ENCODE measurements around the gene MVB12A. TPM values are rescaled to one million over a fixed set of nuclear protein-coding genes. Genes with fewer than 3 reads are reported as not detected.

The MVB12A gene
- total and polyA plus RNA-seq, 9 of the 15 experiments (the other 6 are each of a cell fraction or from before 2014, with no cell fraction given), result 1.2 to 46.2 (median 22.4) TPM

DNA sequence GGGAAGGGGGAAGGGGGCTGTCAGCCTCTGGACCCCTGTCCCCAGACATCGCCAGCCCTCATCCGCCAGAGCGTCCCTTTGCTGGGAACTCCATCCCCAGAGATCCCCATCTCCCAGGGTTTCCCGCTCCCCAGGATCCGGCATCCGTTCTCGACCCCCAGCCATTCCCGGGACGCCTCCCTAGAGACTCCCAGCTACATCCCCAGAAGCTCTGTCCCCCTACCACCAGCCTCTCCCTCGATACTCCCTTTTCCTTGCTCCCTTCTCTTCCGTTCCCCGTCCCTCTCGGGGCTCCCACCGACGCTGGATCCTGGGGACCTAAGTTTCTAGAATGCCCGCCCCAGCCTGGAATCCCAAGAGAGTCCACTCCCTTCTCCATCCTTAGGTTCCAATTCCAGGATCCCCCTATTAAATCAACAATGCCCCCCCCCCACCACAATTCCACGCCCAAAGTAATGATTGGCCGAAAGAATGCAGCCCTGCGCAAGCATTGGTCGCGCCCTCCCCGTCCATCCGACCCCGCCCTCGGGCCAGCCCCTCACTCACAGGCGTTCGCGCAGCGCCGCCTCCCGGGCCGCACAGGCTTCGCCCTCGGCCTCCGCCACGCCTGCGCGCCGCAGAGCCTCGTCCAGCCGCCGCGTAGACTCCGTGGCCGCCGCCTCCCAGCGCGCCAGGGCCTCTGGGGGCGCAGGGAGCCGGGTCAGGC lies 29.0 kb upstream of the MVB12A start (continued):
- no peak for TF ChIP-seq NR2F6 (CRISPR knock-in tag; IDR thresholded peaks at IDR 0.05)
- TF ChIP-seq, protein P1, sequence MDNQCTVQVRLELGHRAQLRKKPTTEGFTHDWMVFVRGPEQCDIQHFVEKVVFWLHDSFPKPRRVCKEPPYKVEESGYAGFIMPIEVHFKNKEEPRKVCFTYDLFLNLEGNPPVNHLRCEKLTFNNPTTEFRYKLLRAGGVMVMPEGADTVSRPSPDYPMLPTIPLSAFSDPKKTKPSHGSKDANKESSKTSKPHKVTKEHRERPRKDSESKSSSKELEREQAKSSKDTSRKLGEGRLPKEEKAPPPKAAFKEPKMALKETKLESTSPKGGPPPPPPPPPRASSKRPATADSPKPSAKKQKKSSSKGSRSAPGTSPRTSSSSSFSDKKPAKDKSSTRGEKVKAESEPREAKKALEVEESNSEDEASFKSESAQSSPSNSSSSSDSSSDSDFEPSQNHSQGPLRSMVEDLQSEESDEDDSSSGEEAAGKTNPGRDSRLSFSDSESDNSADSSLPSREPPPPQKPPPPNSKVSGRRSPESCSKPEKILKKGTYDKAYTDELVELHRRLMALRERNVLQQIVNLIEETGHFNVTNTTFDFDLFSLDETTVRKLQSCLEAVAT (IDR thresholded peaks at IDR 0.05), result peak in 1 of 2 experiments; percentile 42; a peak in 1 of 4 replicates
- peak; percentile 62; the same call in 1 of the 2 replicates for TF ChIP-seq CREB1 (IDR thresholded peaks at IDR 0.05)
- peak; percentile 74 for TF ChIP-seq CREB1 (CRISPR knock-in tag; IDR thresholded peaks at IDR 0.05)
- 0 out of 2 replicates have a peak, but pooled peaks have one; percentile 22 for TF ChIP-seq SAFB (IDR thresholded peaks at IDR 0.05; ENCODE audit: borderline replicate concordance, low read depth, low read length)
- no peak for TF ChIP-seq ZNF436 (CRISPR knock-in tag; IDR thresholded peaks at IDR 0.05)
- TF ChIP-seq KDM4B (IDR thresholded peaks at IDR 0.05; ENCODE audit: borderline replicate concordance in 2 of 2, low read depth in 1 of 2), result no peak
- TF ChIP-seq RBM22 (IDR thresholded peaks at IDR 0.05; ENCODE audit: low read depth, low read length, poor library complexity, severe bottlenecking), result peak; percentile 31
- peak in 1 of 2 experiments; percentile 35; a peak in 1 of 4 replicates for TF ChIP-seq NONO (IDR thresholded peaks at IDR 0.05; ENCODE audit: low read depth in 2 of 2, low read length in 1 of 2)
- TF ChIP-seq, protein P2, sequence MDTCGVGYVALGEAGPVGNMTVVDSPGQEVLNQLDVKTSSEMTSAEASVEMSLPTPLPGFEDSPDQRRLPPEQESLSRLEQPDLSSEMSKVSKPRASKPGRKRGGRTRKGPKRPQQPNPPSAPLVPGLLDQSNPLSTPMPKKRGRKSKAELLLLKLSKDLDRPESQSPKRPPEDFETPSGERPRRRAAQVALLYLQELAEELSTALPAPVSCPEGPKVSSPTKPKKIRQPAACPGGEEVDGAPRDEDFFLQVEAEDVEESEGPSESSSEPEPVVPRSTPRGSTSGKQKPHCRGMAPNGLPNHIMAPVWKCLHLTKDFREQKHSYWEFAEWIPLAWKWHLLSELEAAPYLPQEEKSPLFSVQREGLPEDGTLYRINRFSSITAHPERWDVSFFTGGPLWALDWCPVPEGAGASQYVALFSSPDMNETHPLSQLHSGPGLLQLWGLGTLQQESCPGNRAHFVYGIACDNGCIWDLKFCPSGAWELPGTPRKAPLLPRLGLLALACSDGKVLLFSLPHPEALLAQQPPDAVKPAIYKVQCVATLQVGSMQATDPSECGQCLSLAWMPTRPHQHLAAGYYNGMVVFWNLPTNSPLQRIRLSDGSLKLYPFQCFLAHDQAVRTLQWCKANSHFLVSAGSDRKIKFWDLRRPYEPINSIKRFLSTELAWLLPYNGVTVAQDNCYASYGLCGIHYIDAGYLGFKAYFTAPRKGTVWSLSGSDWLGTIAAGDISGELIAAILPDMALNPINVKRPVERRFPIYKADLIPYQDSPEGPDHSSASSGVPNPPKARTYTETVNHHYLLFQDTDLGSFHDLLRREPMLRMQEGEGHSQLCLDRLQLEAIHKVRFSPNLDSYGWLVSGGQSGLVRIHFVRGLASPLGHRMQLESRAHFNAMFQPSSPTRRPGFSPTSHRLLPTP (IDR thresholded peaks at IDR 0.05; ENCODE audit: borderline replicate concordance, extremely low read depth, insufficient read length), result no peak
- 0 out of 2 replicates have a peak, but pooled peaks have one; percentile 66 for TF ChIP-seq OTX1 (CRISPR knock-in tag; IDR thresholded peaks at IDR 0.05)
- TF ChIP-seq, protein P3, sequence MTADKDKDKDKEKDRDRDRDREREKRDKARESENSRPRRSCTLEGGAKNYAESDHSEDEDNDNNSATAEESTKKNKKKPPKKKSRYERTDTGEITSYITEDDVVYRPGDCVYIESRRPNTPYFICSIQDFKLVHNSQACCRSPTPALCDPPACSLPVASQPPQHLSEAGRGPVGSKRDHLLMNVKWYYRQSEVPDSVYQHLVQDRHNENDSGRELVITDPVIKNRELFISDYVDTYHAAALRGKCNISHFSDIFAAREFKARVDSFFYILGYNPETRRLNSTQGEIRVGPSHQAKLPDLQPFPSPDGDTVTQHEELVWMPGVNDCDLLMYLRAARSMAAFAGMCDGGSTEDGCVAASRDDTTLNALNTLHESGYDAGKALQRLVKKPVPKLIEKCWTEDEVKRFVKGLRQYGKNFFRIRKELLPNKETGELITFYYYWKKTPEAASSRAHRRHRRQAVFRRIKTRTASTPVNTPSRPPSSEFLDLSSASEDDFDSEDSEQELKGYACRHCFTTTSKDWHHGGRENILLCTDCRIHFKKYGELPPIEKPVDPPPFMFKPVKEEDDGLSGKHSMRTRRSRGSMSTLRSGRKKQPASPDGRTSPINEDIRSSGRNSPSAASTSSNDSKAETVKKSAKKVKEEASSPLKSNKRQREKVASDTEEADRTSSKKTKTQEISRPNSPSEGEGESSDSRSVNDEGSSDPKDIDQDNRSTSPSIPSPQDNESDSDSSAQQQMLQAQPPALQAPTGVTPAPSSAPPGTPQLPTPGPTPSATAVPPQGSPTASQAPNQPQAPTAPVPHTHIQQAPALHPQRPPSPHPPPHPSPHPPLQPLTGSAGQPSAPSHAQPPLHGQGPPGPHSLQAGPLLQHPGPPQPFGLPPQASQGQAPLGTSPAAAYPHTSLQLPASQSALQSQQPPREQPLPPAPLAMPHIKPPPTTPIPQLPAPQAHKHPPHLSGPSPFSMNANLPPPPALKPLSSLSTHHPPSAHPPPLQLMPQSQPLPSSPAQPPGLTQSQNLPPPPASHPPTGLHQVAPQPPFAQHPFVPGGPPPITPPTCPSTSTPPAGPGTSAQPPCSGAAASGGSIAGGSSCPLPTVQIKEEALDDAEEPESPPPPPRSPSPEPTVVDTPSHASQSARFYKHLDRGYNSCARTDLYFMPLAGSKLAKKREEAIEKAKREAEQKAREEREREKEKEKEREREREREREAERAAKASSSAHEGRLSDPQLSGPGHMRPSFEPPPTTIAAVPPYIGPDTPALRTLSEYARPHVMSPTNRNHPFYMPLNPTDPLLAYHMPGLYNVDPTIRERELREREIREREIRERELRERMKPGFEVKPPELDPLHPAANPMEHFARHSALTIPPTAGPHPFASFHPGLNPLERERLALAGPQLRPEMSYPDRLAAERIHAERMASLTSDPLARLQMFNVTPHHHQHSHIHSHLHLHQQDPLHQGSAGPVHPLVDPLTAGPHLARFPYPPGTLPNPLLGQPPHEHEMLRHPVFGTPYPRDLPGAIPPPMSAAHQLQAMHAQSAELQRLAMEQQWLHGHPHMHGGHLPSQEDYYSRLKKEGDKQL (CRISPR knock-in tag; IDR thresholded peaks at IDR 0.05; ENCODE audit: borderline replicate concordance), result no peak
- TF ChIP-seq JUNB (CRISPR knock-in tag; conservative IDR thresholded peaks at IDR 0.05), result no peak
- peak; percentile 50; the same call in 1 of the 2 replicates for TF ChIP-seq STAG1 (CRISPR knock-in tag; IDR thresholded peaks at IDR 0.05; ENCODE audit: borderline replicate concordance)
- no peak for TF ChIP-seq FOXK1 (CRISPR knock-in tag; IDR thresholded peaks at IDR 0.05; ENCODE audit: borderline replicate concordance)
